Measurements from ENCODE around the gene MOCS2.

Gene MOCS2

DNA sequence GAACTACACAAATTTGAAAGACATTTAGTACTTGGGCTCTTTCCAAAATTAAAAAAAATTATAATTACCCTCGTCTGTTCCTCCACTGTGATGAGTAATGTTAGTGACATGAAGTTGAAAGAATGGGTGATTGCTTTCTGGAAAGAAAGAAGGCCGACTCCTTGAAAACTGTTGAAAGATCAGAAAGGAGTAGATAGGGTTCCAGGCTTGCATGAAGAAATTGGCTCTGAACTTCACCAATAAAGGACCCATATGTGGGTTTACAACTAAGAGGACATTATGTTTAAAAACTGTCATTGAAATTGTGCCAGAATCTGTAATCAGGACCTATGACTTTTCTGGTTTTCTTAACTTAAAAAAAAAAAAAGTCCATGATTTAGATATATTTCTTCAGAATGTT lies 20.7 kb upstream of the MOCS2 start:
- Histone ChIP-seq H3K4me3 (replicated peaks; ENCODE audit: insufficient read depth, low read length) (no peak overlapping the region), H3K27ac (replicated peaks) (no peak overlapping the region), H3K27me3 (ENCODE audit: insufficient read depth, poor library complexity, severe bottlenecking) (no peaks in the 10 kb centered on the region)
- TF ChIP-seq SPI1 (IDR thresholded peaks at IDR 0.05; ENCODE audit: borderline replicate concordance, low read depth) (no peak), GABPA (IDR thresholded peaks at IDR 0.05; ENCODE audit: low read depth) (no peak), POLR2AphosphoS5 (IDR thresholded peaks at IDR 0.05; ENCODE audit: low read depth) (no peak)
- TF ChIP-seq, protein P1, sequence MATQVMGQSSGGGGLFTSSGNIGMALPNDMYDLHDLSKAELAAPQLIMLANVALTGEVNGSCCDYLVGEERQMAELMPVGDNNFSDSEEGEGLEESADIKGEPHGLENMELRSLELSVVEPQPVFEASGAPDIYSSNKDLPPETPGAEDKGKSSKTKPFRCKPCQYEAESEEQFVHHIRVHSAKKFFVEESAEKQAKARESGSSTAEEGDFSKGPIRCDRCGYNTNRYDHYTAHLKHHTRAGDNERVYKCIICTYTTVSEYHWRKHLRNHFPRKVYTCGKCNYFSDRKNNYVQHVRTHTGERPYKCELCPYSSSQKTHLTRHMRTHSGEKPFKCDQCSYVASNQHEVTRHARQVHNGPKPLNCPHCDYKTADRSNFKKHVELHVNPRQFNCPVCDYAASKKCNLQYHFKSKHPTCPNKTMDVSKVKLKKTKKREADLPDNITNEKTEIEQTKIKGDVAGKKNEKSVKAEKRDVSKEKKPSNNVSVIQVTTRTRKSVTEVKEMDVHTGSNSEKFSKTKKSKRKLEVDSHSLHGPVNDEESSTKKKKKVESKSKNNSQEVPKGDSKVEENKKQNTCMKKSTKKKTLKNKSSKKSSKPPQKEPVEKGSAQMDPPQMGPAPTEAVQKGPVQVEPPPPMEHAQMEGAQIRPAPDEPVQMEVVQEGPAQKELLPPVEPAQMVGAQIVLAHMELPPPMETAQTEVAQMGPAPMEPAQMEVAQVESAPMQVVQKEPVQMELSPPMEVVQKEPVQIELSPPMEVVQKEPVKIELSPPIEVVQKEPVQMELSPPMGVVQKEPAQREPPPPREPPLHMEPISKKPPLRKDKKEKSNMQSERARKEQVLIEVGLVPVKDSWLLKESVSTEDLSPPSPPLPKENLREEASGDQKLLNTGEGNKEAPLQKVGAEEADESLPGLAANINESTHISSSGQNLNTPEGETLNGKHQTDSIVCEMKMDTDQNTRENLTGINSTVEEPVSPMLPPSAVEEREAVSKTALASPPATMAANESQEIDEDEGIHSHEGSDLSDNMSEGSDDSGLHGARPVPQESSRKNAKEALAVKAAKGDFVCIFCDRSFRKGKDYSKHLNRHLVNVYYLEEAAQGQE (IDR thresholded peaks at IDR 0.05; ENCODE audit: insufficient replicate concordance, low read depth) = no peak
- TF ChIP-seq, protein P2, sequence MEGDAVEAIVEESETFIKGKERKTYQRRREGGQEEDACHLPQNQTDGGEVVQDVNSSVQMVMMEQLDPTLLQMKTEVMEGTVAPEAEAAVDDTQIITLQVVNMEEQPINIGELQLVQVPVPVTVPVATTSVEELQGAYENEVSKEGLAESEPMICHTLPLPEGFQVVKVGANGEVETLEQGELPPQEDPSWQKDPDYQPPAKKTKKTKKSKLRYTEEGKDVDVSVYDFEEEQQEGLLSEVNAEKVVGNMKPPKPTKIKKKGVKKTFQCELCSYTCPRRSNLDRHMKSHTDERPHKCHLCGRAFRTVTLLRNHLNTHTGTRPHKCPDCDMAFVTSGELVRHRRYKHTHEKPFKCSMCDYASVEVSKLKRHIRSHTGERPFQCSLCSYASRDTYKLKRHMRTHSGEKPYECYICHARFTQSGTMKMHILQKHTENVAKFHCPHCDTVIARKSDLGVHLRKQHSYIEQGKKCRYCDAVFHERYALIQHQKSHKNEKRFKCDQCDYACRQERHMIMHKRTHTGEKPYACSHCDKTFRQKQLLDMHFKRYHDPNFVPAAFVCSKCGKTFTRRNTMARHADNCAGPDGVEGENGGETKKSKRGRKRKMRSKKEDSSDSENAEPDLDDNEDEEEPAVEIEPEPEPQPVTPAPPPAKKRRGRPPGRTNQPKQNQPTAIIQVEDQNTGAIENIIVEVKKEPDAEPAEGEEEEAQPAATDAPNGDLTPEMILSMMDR (IDR thresholded peaks at IDR 0.05; ENCODE audit: insufficient read depth, low read length) = no peak
- no peak for DNase-seq (ENCODE audit: low read depth in 1 of 2, low spot score in 1 of 2)

DNA sequence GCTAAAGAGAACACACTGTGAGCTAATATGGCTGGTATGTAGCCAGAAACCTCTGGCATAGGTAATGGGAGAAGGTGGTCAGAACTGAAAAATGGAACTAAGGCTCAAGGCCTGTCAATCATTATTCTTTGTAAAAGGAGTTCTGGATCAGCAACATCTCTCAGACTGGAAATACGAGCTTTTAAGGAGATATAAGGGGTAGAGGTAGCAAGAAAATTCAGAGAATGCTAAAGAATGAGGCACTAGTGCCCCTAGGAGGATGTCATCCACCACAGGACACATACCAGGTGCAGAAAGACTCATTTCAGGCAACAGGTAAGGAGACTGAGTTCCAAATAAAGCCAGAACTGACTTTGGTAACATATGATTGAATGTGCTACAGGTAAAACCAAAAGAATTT lies 18.9 kb upstream of the MOCS2 start:
- TF ChIP-seq, protein P1 (IDR thresholded peaks at IDR 0.05; ENCODE audit: insufficient replicate concordance, low read depth) = no peak
- TF ChIP-seq, protein P2 (IDR thresholded peaks at IDR 0.05; ENCODE audit: insufficient read depth, low read length) = no peak
- TF ChIP-seq GABPA (IDR thresholded peaks at IDR 0.05; ENCODE audit: low read depth) = no peak
- no peak for TF ChIP-seq SPI1 (IDR thresholded peaks at IDR 0.05; ENCODE audit: borderline replicate concordance, low read depth)
- TF ChIP-seq POLR2AphosphoS5 (IDR thresholded peaks at IDR 0.05; ENCODE audit: low read depth) = no peak
- Histone ChIP-seq H3K27ac (replicated peaks) (no peak overlapping the region), H3K27me3 (ENCODE audit: insufficient read depth, poor library complexity, severe bottlenecking) (no peaks in the 10 kb centered on the region), H3K4me3 (replicated peaks; ENCODE audit: insufficient read depth, low read length) (no peak overlapping the region)
- no peak for DNase-seq (ENCODE audit: low read depth in 1 of 2, low spot score in 1 of 2)

DNA sequence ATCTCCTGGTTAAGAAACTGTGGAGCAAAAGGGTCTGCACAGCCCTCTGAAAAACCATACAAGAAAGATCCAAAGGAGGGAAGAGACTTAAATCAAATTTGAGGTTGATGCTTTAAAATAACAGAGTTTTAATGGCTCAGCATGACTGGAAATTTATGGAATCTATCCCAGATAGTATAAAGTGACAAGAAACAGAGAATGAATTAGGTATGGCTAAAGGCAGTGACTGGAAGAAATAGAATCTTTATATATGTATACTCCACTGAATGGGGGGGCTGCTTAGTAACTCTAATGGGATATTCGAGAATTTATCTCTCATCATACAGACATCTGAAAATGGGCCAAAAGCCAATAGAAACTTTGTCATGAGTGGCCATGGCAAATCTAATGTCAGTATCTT lies 17.6 kb upstream of the MOCS2 start:
- no peak for DNase-seq (ENCODE audit: low read depth in 1 of 2, low spot score in 1 of 2)
- Histone ChIP-seq H3K4me3 (replicated peaks; ENCODE audit: insufficient read depth, low read length) (no peak overlapping the region), H3K27ac (replicated peaks) (no peak overlapping the region), H3K27me3 (ENCODE audit: insufficient read depth, poor library complexity, severe bottlenecking) (no peaks in the 10 kb centered on the region)
- TF ChIP-seq, protein P2 (IDR thresholded peaks at IDR 0.05; ENCODE audit: insufficient read depth, low read length) = no peak
- no peak for TF ChIP-seq POLR2AphosphoS5 (IDR thresholded peaks at IDR 0.05; ENCODE audit: low read depth)
- TF ChIP-seq, protein P1 (IDR thresholded peaks at IDR 0.05; ENCODE audit: insufficient replicate concordance, low read depth) = no peak
- TF ChIP-seq SPI1 (IDR thresholded peaks at IDR 0.05; ENCODE audit: borderline replicate concordance, low read depth) = no peak
- TF ChIP-seq GABPA (IDR thresholded peaks at IDR 0.05; ENCODE audit: low read depth) = no peak
